ENCODE results near the gene HCAR2.
"Not testable (repeated sequence)": the region's sequence is repeated elsewhere in the genome, so short reads cannot be mapped to it uniquely, and the experiment has no call there.

GRCh38 chr12:122676015-122676414 is 27.1 kb downstream of the HCAR2 start:
- not testable (repeated sequence) for TF ChIP-seq CTCF, POLR2A (IDR thresholded peaks at IDR 0.05)
